ENCODE data around the gene SMAD5. TPM values are rescaled to one million over a fixed set of nuclear protein-coding genes. Genes with fewer than 3 reads are reported as not detected.

Gene SMAD5
- polyA plus RNA-seq, 3 donors, result 7.9 to 19.2 (median 17.3) TPM

DNA sequence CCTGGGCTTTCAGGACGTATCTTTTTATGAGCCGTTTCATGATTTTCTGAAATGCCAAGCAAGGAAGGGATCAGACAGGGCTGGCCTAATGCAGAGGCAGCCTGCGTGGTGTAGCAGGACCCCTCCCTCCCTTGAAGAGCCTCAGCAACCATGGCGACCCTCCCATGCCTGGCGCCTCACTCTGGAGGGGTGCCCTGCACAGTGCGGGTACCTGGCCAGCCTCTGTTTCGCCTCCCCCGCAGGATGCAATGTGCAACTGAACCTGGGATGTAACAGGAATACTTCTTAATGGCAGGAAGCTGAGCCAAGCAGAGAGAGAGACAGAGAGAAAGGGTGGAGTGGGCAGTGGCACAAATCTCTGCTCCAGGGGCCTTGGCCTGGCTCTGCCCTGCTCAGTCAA is 83.6 kb downstream of the SMAD5 start:
- H3K4me3 Mint-ChIP-seq, result no peak overlapping the region
- H3K4me1 Mint-ChIP-seq, result no peaks in the 10 kb centered on the region
- Histone ChIP-seq H3K4me1 (ENCODE audit: control insufficient read depth in 1 of 2, insufficient read depth in 2 of 2, low read length in 2 of 2) (no peaks in the 10 kb centered on the region), H3K4me3 (replicated peaks in 1 of 3; ENCODE audit: low read depth in 2 of 3, low read length in 3 of 3) (no peak overlapping the region), H3K27me3 (ENCODE audit: control insufficient read depth in 2 of 2, insufficient read depth in 2 of 2, low read length in 2 of 2) (no peaks in the 10 kb centered on the region), H3K27ac (ENCODE audit: low read depth in 1 of 2, low read length in 2 of 2) (no peak overlapping the region), H3K79me2 (ENCODE audit: insufficient read depth, low read length) (no peaks in the 10 kb centered on the region), H3K4me2 (replicated peaks; ENCODE audit: extremely low read depth, low read length, poor library complexity, severe bottlenecking) (no peak overlapping the region), H3K9ac (ENCODE audit: insufficient read depth, low read length, poor library complexity, severe bottlenecking) (no peak overlapping the region), H2AFZ (ENCODE audit: insufficient read depth, low read depth, low read length, poor library complexity, severe bottlenecking) (no peak overlapping the region), H3K9me3 (replicated peaks in 1 of 2; ENCODE audit: control insufficient read depth in 1 of 2, insufficient read depth in 1 of 2, low read length in 2 of 2) (peaks cover 0 to 8% of the 10 kb centered on the region in 2 donors), H4K20me1 (ENCODE audit: insufficient read depth, low read length) (no peaks in the 10 kb centered on the region), H3K36me3 (replicated peaks in 1 of 2; ENCODE audit: control insufficient read depth in 1 of 2, insufficient read depth in 2 of 2, low read length in 2 of 2) (no peaks in the 10 kb centered on the region)
- no peaks in the 10 kb centered on the region for H3K36me3 Mint-ChIP-seq
- H3K27ac Mint-ChIP-seq, result no peak overlapping the region
- DNase-seq, result no peak
- H3K9me3 Mint-ChIP-seq, result peaks cover 2 to 12% (median 8%) of the 10 kb centered on the region in 7 donors
- intact Hi-C loops (cut with micrococcal nuclease), result loop anchor here in 1 of 2 donors (10.0 kb wide), 1 partner anchor 271 kb away; no protein-coding TSS in a partner anchor
- no peak for TF ChIP-seq CTCF (IDR thresholded peaks at IDR 0.05)
- H3K27me3 Mint-ChIP-seq (ENCODE audit: low read depth in 3 of 3), result peaks cover 8 to 16% (median 9%) of the 10 kb centered on the region in 3 donors
- whole genome bisulfite sequencing (ENCODE audit: insufficient coverage), result 94% methylated on average over 5 of the region's 8 CpGs

GRCh38 chr5:136221340-136221739 is 88.7 kb downstream of the SMAD5 start:
- no peak overlapping the region for H3K27ac ChIP-seq (ENCODE audit: low read depth in 1 of 2, low read length in 2 of 2)
- H3K36me3 ChIP-seq (replicated peaks in 1 of 2; ENCODE audit: control insufficient read depth in 1 of 2, insufficient read depth in 2 of 2, low read length in 2 of 2), result no peaks in the 10 kb centered on the region
- H2AFZ ChIP-seq (ENCODE audit: insufficient read depth, low read depth, low read length, poor library complexity, severe bottlenecking), result no peak overlapping the region
- WGBS (ENCODE audit: insufficient coverage), result 92% methylated on average over 3 of the region's 4 CpGs
- no peak overlapping the region for H3K4me2 ChIP-seq (replicated peaks; ENCODE audit: extremely low read depth, low read length, poor library complexity, severe bottlenecking)
- Mint-ChIP-seq H3K9me3 (peaks cover 4 to 15% (median 13%) of the 10 kb centered on the region in 7 donors), H3K36me3 (no peaks in the 10 kb centered on the region), H3K4me1 (no peaks in the 10 kb centered on the region), H3K27me3 (ENCODE audit: low read depth in 3 of 3) (peaks cover 0 to 10% (median 5%) of the 10 kb centered on the region in 3 donors), H3K27ac (no peak overlapping the region), H3K4me3 (no peak overlapping the region)
- DNase-seq, result no peak
- intact Hi-C loops (cut with micrococcal nuclease), result no loop called here
- H4K20me1 ChIP-seq (ENCODE audit: insufficient read depth, low read length), result no peaks in the 10 kb centered on the region
- peaks cover 0 to 9% of the 10 kb centered on the region in 2 donors for H3K9me3 ChIP-seq (replicated peaks in 1 of 2; ENCODE audit: control insufficient read depth in 1 of 2, insufficient read depth in 1 of 2, low read length in 2 of 2)
- peaks cover 2 to 4% of the 10 kb centered on the region in 2 donors for H3K27me3 ChIP-seq (ENCODE audit: control insufficient read depth in 2 of 2, insufficient read depth in 2 of 2, low read length in 2 of 2)
- H3K9ac ChIP-seq (ENCODE audit: insufficient read depth, low read length, poor library complexity, severe bottlenecking), result no peak overlapping the region
- H3K4me3 ChIP-seq (replicated peaks in 1 of 3; ENCODE audit: low read depth in 2 of 3, low read length in 3 of 3), result no peak overlapping the region
- H3K79me2 ChIP-seq (ENCODE audit: insufficient read depth, low read length), result no peaks in the 10 kb centered on the region
- TF ChIP-seq CTCF (IDR thresholded peaks at IDR 0.05), result no peak
- H3K4me1 ChIP-seq (ENCODE audit: control insufficient read depth in 1 of 2, insufficient read depth in 2 of 2, low read length in 2 of 2), result no peaks in the 10 kb centered on the region

All from CD14-positive monocyte (primary cell).